Adrenal gland (tissue), 5 donors: ENCODE data around the gene SNAI3.

Source experiments
- POLR2A ChIP-seq, 2 donors: fragments of 450-650 bp; IDR thresholded peaks; one replicate each; pipeline ENCODE4 v1.6.1; 2017; ENCODE audit warnings: antibody characterized with exemption in 2 of 2, mild to moderate bottlenecking in 2 of 2, moderate library complexity in 1 of 2
- TF ChIP-seq, protein P1 (sequence below), 6 experiments: fragments of 450-650 bp in 4 of 6; fragments of 200-600 bp in 2 of 6; sonication (generic) in 1 of 6; IDR thresholded peaks; 1 replicate in 5 of 6; 2 replicates in 1 of 6; pipeline versions ENCODE4 v1.5.1 to v1.8.0; 2016 to 2021; ENCODE audit warnings: antibody characterized with exemption in 6 of 6, mild to moderate bottlenecking in 2 of 6, moderate library complexity in 1 of 6
- donor health status: DM: no; HTN: no; CAD: no.

- no peak for TF ChIP-seq POLR2A (IDR thresholded peaks at IDR 0.05)
- TF ChIP-seq, protein P1, sequence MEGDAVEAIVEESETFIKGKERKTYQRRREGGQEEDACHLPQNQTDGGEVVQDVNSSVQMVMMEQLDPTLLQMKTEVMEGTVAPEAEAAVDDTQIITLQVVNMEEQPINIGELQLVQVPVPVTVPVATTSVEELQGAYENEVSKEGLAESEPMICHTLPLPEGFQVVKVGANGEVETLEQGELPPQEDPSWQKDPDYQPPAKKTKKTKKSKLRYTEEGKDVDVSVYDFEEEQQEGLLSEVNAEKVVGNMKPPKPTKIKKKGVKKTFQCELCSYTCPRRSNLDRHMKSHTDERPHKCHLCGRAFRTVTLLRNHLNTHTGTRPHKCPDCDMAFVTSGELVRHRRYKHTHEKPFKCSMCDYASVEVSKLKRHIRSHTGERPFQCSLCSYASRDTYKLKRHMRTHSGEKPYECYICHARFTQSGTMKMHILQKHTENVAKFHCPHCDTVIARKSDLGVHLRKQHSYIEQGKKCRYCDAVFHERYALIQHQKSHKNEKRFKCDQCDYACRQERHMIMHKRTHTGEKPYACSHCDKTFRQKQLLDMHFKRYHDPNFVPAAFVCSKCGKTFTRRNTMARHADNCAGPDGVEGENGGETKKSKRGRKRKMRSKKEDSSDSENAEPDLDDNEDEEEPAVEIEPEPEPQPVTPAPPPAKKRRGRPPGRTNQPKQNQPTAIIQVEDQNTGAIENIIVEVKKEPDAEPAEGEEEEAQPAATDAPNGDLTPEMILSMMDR (IDR thresholded peaks at IDR 0.05), result no peak
Measured at GRCh38 chr16:88654363-88655052, 31.8 kb downstream of the SNAI3 start.
